GM19351 (cell line): ENCODE results near the gene ANKRD6.
"Not testable (repeated sequence)": the region's sequence is repeated elsewhere in the genome, so short reads cannot be mapped to it uniquely, and the experiment has no call there.

Experiments
- ATAC-seq: cut with Tn5 transposase; IDR thresholded peaks from one replicate; pipeline ENCODE4 v1.9.1; 2021; ENCODE audit warnings: mild to moderate bottlenecking, moderate library complexity; ENCODE audit not compliant: unreplicated experiment

Gene ANKRD6

DNA sequence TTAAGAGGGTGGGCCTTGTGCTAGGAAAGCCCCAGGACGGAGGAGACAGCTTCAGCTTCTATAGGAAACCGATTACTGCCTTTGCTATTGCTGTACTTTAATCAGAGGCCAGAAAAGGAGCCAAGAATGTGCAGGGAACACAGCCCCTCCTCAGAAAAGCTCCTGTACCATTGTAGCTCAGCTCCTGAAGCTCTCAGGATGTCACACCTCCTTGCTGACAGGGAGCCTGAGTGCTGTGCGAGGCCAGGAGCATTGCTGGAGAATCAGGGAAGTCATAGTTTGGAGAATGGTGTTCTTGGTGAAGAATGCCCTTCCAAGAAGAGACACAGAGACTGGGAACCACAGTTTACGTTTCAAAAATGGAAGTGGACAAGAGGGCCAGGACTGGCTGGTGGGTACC is 158.8 kb downstream of the ANKRD6 start:
- ATAC-seq = no peak

DNA sequence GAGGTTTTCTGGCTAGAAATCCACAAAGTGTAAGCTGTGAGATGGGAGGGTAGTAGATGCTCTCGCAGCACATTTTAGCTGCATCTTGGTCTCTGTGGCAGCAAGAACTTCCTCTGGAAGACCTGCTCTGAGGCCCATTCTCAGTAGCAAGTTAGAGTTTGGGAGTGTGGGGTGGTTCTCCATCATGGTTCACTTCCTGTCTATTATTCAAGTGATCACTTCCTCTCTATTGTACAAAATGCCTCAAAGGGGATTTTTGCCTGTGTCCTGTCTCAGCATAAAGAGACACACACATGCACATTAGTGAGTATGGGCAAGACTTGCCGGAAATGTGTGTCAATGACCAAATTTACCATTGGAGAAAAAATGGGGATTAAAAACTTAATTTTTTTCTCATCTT is 163.1 kb downstream of the ANKRD6 start:
- peak; percentile 90 for ATAC-seq

DNA sequence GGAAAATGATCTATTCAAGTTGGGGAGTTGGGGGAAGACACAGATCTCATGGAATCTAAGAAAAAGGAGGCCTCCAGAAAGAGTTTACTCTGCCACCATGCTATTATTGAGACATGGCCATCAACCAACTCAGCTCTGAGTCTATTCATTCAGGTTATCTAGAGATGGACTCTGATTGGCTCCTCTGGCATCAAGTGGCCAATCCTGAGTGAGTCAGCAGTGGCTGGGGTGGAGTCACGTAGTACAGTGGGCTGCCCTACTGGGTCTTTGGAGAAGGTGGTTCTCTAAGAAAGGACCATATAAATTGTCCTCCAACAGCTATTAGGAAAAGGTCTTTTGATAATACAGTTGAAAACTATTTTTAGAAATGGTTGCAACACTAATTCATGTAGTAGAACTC is 163.5 kb downstream of the ANKRD6 start:
- ATAC-seq = no peak

DNA sequence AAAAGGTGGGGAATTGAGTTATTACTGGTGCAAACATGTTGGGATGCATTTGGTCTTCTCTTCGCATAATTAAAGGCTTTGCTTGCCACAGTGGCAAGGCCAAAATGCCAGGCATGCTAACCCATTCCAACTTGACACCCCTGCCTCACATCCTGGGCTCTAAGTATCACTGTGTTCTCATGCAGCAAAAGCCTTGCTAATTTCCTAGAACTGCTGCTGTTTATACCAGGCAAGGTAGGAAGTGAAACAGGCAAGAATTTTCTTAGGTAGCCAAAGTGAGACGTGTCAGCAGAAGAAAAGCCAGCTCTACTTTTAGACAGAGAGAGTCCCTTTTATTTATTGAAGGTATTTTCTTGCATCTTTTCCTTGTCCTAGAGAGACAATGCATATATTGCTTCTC is 164.4 kb downstream of the ANKRD6 start:
- ATAC-seq = no peak

DNA sequence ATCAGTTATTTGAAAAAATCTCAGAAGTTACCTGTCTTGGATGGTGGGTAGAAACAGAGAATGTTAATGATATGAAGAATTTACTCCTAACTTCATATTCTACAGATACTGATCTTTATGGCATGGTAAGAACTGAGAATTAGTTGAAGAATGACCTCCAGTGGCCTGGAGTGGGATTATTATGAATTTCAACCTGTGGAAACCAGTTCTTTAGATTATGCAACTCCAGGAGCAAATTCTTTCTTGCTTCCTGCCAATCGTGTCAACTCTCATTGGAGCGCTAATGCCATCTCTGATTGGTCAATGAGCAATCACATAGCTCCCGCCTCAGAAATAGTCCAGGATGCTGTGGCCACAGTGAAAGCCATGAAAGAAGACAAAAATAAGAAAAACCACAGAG is 165.0 kb downstream of the ANKRD6 start:
- ATAC-seq = no peak

DNA sequence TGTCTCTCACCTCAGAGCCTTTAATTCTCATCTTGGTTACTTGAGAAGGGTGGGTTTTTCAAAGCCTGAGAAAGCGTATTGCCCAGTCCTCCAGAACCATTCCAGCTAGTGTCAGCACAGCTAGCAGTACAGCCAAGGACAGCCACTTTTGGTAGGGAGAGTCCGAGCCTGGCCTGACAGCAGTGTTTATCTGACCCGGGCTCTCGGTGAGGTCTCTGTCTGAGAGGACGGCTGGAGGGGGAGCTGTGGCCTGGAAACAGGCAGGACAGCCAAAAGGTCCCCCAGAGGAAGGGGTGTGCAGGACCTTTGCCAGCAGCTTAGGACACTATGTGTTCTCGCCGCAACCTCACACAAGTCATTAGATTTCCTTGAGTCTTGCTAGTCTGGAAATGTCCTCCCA is 166.8 kb downstream of the ANKRD6 start:
- ATAC-seq = no peak

DNA sequence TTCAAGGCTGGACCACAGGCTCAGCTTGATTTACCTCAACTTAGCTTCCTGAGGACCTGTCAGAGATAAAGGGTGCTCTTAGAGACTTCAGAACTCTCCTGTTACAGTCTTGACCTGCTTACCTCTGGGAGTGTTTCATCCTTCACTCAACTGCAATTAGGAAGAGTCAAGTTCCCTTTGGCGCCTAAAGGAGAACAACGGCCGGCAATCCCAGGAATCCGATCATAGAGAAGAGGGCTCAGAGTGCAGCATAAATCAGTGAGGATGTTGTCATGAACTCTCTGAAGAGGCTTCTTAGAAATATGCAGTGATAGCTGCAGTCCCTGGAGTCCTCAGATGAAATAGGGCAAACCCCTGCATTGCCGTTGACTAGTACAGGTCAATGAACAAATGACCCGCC is 169.2 kb downstream of the ANKRD6 start:
- no peak for ATAC-seq

DNA sequence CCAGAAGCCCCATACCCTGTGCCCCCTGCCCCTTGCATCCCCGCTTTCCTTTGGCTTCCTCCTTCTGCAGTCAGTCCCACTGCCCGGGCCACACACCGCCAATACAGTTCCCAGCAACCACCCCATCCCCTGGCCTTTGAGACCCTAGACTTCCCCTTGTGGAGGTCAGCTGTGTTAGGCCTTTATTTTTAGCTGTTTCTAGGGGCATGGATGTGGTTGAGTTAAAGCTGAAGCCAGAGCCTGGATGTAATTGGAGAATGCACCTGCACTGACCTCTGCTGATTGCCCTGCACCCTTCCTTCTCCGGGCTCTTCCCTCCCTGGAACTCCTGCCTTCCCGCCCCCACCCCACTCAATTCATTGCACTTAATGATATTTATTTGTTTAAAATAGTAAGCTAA is 171.7 kb downstream of the ANKRD6 start:
- no peak for ATAC-seq

DNA sequence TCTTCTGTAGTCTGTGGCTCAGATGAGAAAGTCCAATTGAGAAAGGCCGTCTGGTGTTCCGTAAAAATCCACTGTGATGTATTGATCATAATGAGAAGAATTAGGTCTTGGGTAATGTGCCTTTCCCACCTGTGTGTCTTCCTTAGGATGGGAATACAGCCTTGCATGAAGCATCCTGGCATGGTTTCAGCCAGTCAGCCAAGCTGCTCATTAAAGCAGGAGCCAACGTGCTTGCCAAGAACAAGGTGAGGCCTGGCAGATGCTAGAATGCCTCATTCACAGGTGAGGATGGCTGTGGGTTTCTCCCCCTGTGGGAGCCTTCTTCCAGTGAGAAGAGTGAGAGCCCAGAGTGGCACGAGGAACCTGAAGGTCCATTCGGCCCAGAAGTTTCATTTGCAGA is 172.9 kb downstream of the ANKRD6 start:
- ATAC-seq = no peak

DNA sequence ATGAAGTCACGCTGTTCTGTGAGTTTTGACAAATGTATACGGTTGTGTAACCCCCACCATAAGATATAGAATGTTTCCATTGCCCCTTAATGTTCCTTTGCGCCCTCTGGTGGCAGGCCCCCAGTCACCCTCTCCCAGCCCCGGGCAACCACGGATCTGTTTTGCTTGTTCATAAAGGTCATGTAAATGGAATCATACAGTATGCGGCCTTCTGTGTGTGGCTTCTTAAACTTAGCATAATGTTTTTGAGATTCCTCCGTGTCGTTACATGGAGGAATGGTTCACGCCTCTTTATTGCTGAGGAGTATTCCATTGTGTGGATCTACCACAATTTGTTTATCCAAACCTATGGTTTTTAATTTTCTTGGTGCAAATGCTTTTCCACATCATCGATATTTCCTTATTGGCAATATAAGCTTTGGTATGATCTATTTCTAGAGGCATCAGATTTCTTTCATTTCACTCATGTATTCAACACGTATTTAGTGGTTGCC is 177.2 kb downstream of the ANKRD6 start:
- peak; percentile 74 for ATAC-seq

DNA sequence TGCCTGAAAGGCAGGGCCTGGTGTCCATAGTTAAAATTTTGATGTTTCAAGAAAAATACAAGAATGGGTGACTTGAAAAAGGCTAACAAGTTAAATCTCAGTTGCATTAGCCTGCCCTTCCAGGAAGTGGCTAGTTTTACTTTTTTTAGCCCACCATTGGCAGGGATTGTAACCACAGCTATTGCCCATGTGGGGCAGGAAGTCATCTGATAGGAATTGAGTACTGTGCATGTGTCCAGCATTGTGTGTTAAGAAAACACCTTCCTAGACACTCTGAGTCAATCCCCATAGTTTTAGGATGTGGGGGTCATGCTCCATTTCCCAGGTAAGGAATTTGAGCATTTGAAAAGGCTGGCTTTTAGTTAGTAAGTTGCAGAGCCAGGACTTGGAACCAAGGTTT is 178.7 kb downstream of the ANKRD6 start:
- no peak for ATAC-seq

DNA sequence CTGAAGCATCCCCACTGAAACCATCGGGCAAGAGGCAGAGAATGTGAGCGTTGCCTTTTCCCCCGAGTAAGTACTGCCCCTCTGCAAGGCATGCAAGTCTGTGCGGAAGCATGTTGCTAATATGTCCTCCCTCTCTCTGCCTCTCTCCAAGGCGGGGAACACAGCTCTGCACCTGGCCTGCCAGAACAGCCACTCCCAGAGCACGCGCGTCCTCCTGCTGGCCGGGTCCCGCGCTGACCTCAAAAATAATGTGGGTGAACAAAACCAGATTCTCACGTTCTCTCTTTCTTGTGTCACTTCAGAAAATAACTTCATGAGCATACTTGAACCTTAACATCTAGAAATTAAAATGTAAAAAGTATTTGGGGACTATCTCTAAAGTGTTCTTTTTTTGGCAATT is 179.2 kb downstream of the ANKRD6 start:
- ATAC-seq = no peak

DNA sequence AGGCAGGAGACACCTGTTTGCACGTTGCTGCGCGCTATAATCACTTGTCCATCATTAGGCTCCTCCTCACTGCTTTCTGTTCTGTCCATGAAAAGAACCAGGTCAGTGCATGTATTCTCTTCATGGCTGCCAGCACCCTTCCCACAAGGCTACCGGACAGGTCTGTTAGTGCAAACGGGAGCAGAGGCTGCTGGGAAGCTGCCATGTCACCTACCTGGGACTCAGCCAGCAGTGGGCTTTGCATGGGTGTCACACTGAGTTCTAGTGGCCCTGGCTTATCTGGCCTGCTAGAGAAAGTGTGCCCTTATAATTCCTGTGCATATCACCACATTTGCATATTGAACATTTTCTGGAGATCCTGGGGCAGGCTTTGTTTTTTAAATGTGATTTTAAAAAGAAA is 180.8 kb downstream of the ANKRD6 start:
- no peak for ATAC-seq

DNA sequence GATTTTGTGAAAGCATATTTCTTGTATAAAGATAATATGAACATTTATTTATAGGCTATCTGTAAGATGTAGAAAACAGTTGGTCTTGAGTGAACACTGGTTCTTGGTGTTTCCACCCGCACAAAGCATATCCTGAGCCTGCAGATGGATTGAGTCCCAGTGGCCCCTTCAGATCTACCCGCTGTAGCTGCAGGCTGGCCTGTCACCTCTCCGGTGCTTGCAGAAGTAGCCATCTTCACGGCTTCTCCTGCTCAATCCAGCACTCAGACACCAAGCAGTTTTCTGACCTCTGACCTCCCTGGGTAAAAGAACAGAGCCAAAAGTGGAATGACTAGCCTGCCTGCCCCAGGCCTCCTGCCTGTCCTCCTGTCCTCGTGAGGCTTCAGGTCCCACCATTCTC is 182.9 kb downstream of the ANKRD6 start:
- no peak for ATAC-seq

DNA sequence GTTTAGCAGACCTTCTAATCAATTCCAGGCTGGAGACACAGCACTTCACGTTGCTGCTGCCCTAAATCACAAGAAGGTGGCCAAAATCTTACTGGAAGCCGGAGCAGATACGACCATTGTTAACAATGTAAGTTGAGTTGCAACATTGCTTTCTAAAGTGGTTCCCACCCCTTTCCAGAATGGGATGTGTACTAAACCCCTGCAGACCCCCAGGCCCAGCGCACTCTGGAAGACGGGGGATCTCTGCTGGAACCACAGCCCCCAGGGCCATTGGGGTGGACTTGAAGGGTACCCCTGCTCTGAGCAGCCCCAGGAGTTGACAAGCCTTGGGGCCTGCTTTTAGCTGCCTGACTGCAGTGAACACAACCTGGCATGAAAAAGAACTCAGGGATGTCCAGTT is 183.6 kb downstream of the ANKRD6 start:
- ATAC-seq = no peak

DNA sequence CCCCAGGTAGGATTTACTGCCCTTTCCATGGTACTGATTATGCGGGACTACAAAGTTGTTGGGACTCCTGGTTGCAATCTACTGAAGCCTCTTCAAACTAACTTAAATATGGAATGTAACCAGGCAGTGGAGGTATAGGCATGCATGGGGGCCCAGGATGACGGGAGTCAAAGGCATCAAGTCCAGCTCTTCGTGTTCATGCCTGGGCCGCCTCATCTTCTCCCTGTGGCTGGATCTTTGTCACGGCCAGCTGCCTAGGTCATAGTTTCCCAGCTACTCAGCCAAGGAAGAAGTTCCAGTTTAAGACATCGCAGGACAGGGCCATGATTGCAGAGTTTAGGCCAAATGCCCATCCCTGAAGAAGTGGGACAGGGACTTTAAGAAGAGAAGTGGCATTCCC is 185.1 kb downstream of the ANKRD6 start:
- no peak for ATAC-seq

DNA sequence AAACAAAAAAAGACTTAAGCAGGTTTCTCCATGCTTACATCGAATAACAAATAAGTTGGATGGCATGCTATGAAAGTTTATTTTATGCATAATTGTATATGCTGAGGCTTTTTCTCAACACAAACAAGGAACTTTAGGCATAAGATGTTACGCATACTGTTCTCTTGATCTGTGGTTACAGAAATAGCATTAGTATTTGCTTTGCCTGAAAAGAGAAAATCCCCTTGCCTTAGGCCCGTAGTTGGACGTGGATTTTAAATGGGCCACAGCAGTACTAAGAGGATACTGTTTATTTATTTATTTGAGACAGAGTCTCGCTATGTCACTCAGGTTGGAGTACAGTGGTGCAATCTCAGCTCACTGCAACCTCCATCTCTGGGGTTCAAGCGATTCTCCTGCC is 186.6 kb downstream of the ANKRD6 start:
- ATAC-seq = no peak

DNA sequence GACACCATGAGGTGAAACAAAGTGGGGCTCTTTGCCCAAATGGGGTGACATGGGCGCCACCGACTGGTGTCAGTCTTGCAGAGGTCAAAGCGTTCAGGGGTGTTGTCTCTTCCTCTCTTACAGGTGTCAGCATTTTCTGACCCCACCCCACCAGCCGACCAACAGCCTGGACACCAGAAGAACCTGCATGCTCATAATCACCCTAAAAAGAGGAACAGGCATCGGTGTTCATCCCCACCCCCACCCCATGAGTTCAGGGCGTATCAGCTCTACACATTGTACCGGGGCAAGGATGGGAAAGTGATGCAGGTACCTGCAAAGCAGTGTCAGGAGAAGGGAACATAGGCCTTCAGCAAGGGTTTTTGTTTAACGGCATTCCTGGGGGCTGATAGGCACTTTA is 190.8 kb downstream of the ANKRD6 start:
- no peak for ATAC-seq

DNA sequence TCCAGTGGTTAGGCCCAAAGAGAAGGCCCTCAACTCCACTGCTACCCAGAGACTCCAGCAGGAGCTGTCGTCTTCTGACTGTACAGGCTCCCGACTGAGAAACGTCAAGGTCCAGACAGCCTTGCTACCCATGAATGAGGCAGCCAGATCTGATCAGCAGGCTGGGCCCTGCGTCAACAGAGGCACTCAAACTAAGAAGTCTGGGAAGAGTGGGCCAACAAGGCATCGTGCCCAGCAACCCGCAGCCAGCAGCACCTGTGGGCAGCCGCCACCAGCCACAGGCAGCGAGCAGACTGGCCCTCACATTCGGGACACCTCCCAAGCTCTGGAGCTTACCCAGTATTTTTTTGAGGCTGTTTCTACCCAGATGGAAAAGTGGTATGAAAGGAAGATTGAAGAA is 197.5 kb downstream of the ANKRD6 start:
- ATAC-seq = no peak

DNA sequence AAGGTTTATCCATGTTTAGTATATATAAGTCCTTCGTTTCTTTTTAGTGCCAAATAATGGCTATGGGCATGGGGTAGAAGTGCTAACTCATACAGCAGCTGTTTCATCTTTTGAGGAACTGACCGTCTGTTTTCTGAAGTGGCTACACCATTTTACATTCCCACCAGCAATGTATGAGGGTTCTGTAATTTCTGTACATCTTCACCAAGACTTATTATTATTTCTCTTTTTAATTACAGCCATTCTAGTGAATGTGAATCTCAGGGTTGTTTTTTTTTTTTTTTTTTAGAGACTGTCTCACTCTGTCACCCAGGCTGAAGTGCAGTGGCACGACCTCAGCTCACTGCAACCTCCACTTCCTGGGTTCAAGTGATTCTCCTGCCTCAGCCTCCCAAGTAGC is 203.5 kb downstream of the ANKRD6 start:
- ATAC-seq = not testable (repeated sequence)

DNA sequence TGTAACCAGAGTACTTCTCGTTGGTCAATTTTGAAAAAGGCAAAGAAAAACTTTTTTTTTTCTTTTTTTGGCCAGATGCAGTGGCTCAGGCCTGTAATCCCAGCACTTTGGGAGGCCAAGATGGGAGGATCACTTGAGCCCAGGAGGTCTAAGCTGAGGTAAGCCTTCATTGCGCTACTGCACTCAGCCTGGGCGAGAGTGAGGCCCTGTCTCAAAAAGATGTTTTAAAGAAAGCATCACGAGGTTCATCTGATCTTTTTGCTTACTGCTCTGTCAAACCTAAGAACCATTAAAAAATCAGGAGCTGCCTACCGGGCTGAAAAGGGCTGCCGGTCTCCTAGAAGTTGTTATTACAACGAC is 205.0 kb downstream of the ANKRD6 start:
- peak; percentile 19 for ATAC-seq

DNA sequence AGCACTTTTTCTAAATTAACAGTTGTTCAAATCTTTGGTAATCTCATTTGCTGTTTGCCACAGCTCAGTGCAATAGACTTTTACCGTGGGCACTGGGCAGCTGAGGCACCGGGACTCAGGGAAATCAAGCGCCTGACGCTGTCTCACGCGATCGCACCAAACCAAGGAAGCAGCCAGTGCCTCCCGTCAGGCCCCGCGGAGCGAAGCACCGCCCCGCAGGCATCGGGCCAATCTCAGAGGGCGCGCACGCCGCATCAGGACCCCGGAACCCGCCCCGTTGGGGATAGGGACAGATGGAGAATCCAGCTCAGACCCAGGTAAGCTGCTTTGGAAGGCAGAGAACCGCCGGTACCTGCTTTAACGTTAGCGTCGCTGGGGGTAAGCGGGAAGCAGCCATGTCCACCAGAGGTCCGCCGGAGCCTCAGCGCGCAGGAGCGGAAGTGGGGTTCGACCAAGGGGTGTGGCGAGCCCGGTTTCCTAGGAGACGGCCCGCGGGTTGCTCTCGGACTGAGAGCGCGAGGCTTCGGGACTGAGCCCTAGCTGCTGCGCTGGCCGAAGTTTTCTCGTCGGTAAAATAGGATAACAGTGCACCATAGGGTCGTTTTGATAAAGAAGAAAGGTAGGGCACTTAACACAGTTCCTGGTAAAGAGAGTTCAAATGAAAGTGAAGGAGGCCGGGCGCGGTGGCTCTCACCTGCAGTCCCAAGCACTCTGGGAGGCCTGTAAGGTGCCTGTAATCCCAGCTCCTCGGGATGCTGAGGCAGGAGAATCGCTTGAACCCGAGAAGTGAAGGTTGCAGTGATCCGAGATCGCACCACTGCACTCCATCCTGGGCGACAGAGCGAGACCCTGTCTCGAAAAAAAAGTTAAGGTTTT is 205.6 kb downstream of the ANKRD6 start, which contains the start of gene LYRM2:
Gene LYRM2, minus strand, starts transcription at position 428 of the 876 bp plus-strand sequence. Its CDS starts 31 bp downstream, at position 397.
- ATAC-seq = peak; percentile 97

DNA sequence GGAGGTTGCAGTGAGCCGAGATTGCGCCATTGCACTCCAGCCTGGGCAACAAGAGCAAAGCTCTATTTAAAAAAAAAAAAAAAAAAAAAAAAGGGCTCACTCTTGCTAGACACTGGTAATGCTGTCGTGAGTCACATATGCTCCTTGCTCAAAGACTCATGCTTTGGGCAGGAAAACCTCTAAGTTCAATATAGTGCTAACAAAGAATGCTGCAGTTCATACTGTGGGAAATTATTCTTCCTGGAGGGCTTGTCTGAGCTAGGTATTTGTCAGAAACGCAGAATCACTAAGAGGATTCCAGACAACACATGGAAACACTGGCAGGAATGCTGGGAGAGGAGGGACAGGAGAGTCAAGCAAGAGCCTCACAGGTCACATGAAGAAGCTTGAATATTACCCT is 207.9 kb downstream of the ANKRD6 start:
- no peak for ATAC-seq
